Measurements from ENCODE around the gene TMEM95. TPM values are rescaled to one million over a fixed set of nuclear protein-coding genes. Genes with fewer than 3 reads are reported as not detected.

The TMEM95 gene
- total and polyA plus RNA-seq, 4 donors, result not detected

- Histone ChIP-seq H3K4me3 (ENCODE audit: low read depth in 1 of 3, low read length in 3 of 3) (no peak overlapping the region), H3K9ac (ENCODE audit: low read depth in 1 of 2, low read length in 2 of 2) (peak overlapping the region in 1 of 2 donors; percentile 48), H3K4me1 (ENCODE audit: control insufficient read depth in 4 of 4, insufficient read depth in 4 of 4, low read length in 3 of 4) (peaks cover 5 to 32% (median 16%) of the 10 kb centered on the region in 4 donors), H3K36me3 (ENCODE audit: control insufficient read depth in 4 of 4, insufficient read depth in 3 of 4, low read depth in 1 of 4, low read length in 3 of 4) (no peaks in the 10 kb centered on the region), H3K27me3 (ENCODE audit: control insufficient read depth in 4 of 4, insufficient read depth in 4 of 4, low read length in 3 of 4) (no peaks in the 10 kb centered on the region), H3K27ac (ENCODE audit: low read depth in 1 of 2, low read length in 2 of 2) (no peak overlapping the region), H3K9me3 (ENCODE audit: control insufficient read depth in 4 of 4, low read length in 3 of 4) (no peaks in the 10 kb centered on the region)
- DNase-seq (ENCODE audit: low spot score), result no peak
- WGBS, result 95% methylated on average over 37 of the region's 37 CpGs
- TF ChIP-seq SP1 (IDR thresholded peaks at IDR 0.05) (no peak), REST (IDR thresholded peaks at IDR 0.05) (no peak), GABPA (IDR thresholded peaks at IDR 0.05 in 1 of 2, conservative IDR thresholded peaks at IDR 0.05 in 1 of 2) (no peak), ZBTB33 (IDR thresholded peaks at IDR 0.05) (no peak), YY1 (IDR thresholded peaks at IDR 0.05) (no peak), JUND (IDR thresholded peaks at IDR 0.05) (no peak), RXRA (IDR thresholded peaks at IDR 0.05) (no peak), CTCF (IDR thresholded peaks at IDR 0.05; ENCODE audit: low read depth, low read length, missing input control) (no peak), FOXA1 (IDR thresholded peaks at IDR 0.05) (no peak), TAF1 (conservative IDR thresholded peaks at IDR 0.05) (no peak), HNF4A (conservative IDR thresholded peaks at IDR 0.05) (no peak), NR2F2 (IDR thresholded peaks at IDR 0.05) (no peak), HNF4G (IDR thresholded peaks at IDR 0.05) (no peak), FOXA2 (IDR thresholded peaks at IDR 0.05) (no peak)
These were observed 1.9 kb upstream of the TMEM95 start for GRCh38 chr17:7352910-7353635.

- TF ChIP-seq FOXA1 (IDR thresholded peaks at IDR 0.05), result no peak
- H3K4me3 ChIP-seq (ENCODE audit: low read depth in 1 of 3, low read length in 3 of 3), result no peak overlapping the region
- peaks cover 4 to 32% (median 15%) of the 10 kb centered on the region in 4 donors for H3K4me1 ChIP-seq (ENCODE audit: control insufficient read depth in 4 of 4, insufficient read depth in 4 of 4, low read length in 3 of 4)
- H3K27ac ChIP-seq (ENCODE audit: low read depth in 1 of 2, low read length in 2 of 2), result no peak overlapping the region
- WGBS, result 88% methylated on average over 9 of the region's 9 CpGs
- DNase-seq (ENCODE audit: low spot score), result no peak
- H3K27me3 ChIP-seq (ENCODE audit: control insufficient read depth in 4 of 4, insufficient read depth in 4 of 4, low read length in 3 of 4), result no peaks in the 10 kb centered on the region
- H3K9me3 ChIP-seq (ENCODE audit: control insufficient read depth in 4 of 4, low read length in 3 of 4), result no peaks in the 10 kb centered on the region
- H3K36me3 ChIP-seq (ENCODE audit: control insufficient read depth in 4 of 4, insufficient read depth in 3 of 4, low read depth in 1 of 4, low read length in 3 of 4), result no peaks in the 10 kb centered on the region
- no peak overlapping the region for H3K9ac ChIP-seq (ENCODE audit: low read depth in 1 of 2, low read length in 2 of 2)
These were observed 603 bp upstream of the TMEM95 start for GRCh38 chr17:7354262-7354843.
